Esophagus muscularis mucosa (tissue), 4 donors: ENCODE measurements around the gene IRGQ. TPM values are rescaled to one million over a fixed set of nuclear protein-coding genes. Genes with fewer than 3 reads are reported as not detected.

Source experiments
- DNase-seq: peaks from one replicate; pipeline ENCODE4 v3.0.0-alpha.2; 2017; ENCODE audit errors: extremely low spot score
- H3K27ac ChIP-seq, 4 donors: fragments of 200-600 bp; sonication (generic); replicated peaks in 1 of 4; 1 replicate in 3 of 4; 2 replicates in 1 of 4; pipeline ENCODE4 v1.5.1; 2016 to 2019; ENCODE audit warnings: mild to moderate bottlenecking in 1 of 4
- H3K27me3 ChIP-seq, 4 donors: fragments of 200-600 bp; sonication (generic); one replicate each; pipeline versions ENCODE4 v1.5.1 to v1.6.0; 2016 to 2019
- H3K36me3 ChIP-seq, 4 donors: fragments of 200-600 bp; sonication (generic); one replicate each; pipeline ENCODE4 v1.5.1; 2016 to 2019
- H3K4me1 ChIP-seq, 4 donors: fragments of 200-600 bp; sonication (generic); one replicate each; pipeline ENCODE4 v1.5.1; 2016 to 2019
- H3K4me3 ChIP-seq, 4 donors: fragments of 200-600 bp; sonication (generic); 1 replicate in 2 of 4; 2 replicates in 2 of 4; pipeline ENCODE4 v1.5.1; 2016 to 2019; ENCODE audit warnings: mild to moderate bottlenecking in 4 of 4, moderate library complexity in 1 of 4
- H3K9me3 ChIP-seq, 4 donors: fragments of 200-600 bp; sonication (generic); 1 replicate in 3 of 4; 2 replicates in 1 of 4; pipeline ENCODE4 v1.5.1; 2016 to 2019
- EP300 ChIP-seq: sonication (generic); formaldehyde crosslinking; IDR thresholded peaks from one replicate; pipeline ENCODE4 v1.6.1; 2017; ENCODE audit warnings: antibody characterized with exemption
- POLR2A ChIP-seq: fragments of 450-650 bp; IDR thresholded peaks from one replicate; pipeline ENCODE4 v1.6.1; 2017; ENCODE audit warnings: antibody characterized with exemption, moderate library complexity, mild to moderate bottlenecking, low read depth
- POLR2AphosphoS5 ChIP-seq, 2 donors: sonication (generic); formaldehyde crosslinking; IDR thresholded peaks; one replicate each; pipeline ENCODE4 v1.6.1; 2017; ENCODE audit warnings: antibody characterized with exemption in 2 of 2
- WGBS: methylation state at CpG from one replicate; pipeline ENCODE4 v1.1.5; 2018; 5-methylcytosine and 5-hydroxymethylcytosine counted together
- intact Hi-C: fragments of 100-400 bp; cut with DNase I; formaldehyde crosslinking; loops from one replicate; pipeline ENCODE4 v1.15.1; 2023
- total RNA-seq, 4 donors: library from RNA; depleted of rRNA; stranded (reverse); fragments of >200 nt; gene quantifications; one replicate each; pipeline versions ENCODE4 v1.1.0 to v1.2.1, GENCODE V29; 2016
- TF ChIP-seq, protein P1 (sequence below), 3 experiments: fragments of 200-600 bp in 2 of 3; fragments of 450-650 bp in 1 of 3; sonication (generic) in 2 of 3; IDR thresholded peaks; one replicate each; pipeline ENCODE4 v1.5.1; 2017 to 2019; ENCODE audit warnings: antibody characterized with exemption in 3 of 3, mild to moderate bottlenecking in 2 of 3, moderate library complexity in 1 of 3

Gene IRGQ
- total RNA-seq, 4 donors from 2014 or later, result 20.3 to 36.0 (median 28.6) TPM

DNA sequence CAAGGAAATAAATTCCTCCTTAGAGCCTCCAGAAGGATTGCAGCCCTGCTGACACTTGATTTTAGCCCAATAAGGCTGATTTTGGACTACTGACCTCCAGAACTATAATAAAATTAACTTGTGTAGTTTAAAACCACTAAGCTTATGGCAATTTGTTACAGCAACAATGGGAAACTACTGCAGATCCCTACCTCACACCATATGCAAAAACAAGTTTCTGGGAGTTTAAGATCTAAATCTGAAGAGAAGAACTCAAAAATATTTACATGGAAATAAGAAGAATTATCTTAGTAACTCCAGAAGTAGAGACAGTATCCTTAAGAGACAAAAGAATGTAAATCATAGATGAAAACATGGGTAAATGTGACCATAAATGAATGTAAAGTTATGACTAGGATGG is 57.0 kb downstream of the IRGQ start:
- TF ChIP-seq POLR2AphosphoS5 (IDR thresholded peaks at IDR 0.05), result no peak
- no peak for TF ChIP-seq EP300
- TF ChIP-seq, protein P1, sequence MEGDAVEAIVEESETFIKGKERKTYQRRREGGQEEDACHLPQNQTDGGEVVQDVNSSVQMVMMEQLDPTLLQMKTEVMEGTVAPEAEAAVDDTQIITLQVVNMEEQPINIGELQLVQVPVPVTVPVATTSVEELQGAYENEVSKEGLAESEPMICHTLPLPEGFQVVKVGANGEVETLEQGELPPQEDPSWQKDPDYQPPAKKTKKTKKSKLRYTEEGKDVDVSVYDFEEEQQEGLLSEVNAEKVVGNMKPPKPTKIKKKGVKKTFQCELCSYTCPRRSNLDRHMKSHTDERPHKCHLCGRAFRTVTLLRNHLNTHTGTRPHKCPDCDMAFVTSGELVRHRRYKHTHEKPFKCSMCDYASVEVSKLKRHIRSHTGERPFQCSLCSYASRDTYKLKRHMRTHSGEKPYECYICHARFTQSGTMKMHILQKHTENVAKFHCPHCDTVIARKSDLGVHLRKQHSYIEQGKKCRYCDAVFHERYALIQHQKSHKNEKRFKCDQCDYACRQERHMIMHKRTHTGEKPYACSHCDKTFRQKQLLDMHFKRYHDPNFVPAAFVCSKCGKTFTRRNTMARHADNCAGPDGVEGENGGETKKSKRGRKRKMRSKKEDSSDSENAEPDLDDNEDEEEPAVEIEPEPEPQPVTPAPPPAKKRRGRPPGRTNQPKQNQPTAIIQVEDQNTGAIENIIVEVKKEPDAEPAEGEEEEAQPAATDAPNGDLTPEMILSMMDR (IDR thresholded peaks at IDR 0.05), result no peak
- TF ChIP-seq POLR2A, result no peak
- no peak for DNase-seq
- Histone ChIP-seq H3K9me3 (peaks cover 0 to 9% (median 4%) of the 10 kb centered on the region in 4 donors), H3K4me1 (peaks cover 16 to 21% (median 18%) of the 10 kb centered on the region in 4 donors), H3K4me3 (no peak overlapping the region), H3K27me3 (no peaks in the 10 kb centered on the region), H3K36me3 (peaks cover 33 to 72% (median 58%) of the 10 kb centered on the region in 4 donors), H3K27ac (no peak overlapping the region)
- intact Hi-C loops, result loop anchor here (5.0 kb wide), 3 partner anchors 38 to 113 kb away; partner anchors contain the start of genes IRGQ, PINLYP, XRCC1 and ZNF576

DNA sequence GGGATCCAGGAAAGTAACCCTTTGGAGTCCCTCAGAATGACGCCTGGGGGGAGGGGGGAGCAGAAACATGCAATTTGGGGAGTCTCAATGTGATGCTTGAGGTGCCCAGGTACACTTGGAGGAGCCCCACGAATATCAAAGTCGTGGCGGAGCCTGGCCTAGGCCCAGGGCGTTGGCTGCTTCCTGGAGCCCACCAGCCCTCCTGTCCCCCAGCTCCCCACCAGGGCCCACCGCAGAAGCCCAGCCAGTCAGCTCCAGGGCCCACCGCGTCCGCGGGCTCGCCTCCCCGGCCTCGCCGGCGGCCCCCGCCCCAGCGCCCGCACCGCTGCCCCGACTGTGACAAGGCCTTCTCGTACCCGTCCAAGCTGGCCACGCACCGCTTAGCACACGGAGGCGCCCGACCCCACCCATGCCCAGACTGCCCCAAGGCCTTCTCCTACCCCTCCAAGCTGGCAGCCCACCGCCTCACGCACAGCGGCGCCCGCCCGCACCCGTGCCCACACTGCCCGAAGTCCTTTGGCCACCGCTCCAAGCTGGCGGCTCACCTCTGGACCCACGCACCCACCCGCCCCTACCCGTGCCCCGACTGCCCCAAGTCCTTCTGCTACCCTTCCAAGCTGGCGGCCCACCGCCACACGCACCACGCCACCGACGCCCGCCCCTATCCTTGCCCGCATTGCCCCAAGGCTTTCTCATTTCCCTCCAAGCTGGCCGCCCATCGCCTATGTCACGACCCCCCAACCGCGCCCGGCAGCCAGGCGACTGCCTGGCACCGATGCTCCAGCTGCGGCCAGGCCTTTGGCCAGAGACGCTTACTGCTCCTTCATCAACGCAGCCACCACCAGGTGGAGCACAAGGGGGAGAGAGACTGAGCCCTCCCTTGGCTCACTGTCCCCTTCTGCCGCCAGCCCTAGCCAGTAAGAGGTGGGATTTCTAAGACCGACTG is 60.8 kb downstream of the IRGQ start:
- Histone ChIP-seq H3K9me3 (peaks cover 0 to 9% (median 4%) of the 10 kb centered on the region in 4 donors), H3K27ac (peak overlapping the region; percentile 88 to 94 (median 92)), H3K4me1 (peaks cover 26 to 40% (median 38%) of the 10 kb centered on the region in 4 donors), H3K27me3 (no peaks in the 10 kb centered on the region), H3K36me3 (peaks cover 10 to 33% (median 22%) of the 10 kb centered on the region in 4 donors), H3K4me3 (peak overlapping the region; percentile 51 to 75 (median 62))
- TF ChIP-seq POLR2A, result no peak
- no peak for TF ChIP-seq EP300
- TF ChIP-seq, protein P1 (IDR thresholded peaks at IDR 0.05), result peak; percentile 55 to 70 (median 70)
- TF ChIP-seq POLR2AphosphoS5 (IDR thresholded peaks at IDR 0.05), result peak; percentile 39 to 59
- intact Hi-C loops, result loop anchor here (5.0 kb wide), 3 partner anchors 42 to 117 kb away; partner anchors contain the start of genes IRGQ, PINLYP, XRCC1 and ZNF576
- WGBS, result 46% methylated on average over 31 of the region's 62 CpGs
- DNase-seq, result no peak

Other genes starting within 250 kb of the IRGQ start
- 1 to 10 TPM in 1 of 4 donors, under 1 TPM in 3; 0.42 to 4.3 (median 0.74) TPM for gene CD177, start 242.4 kb downstream of the IRGQ start, total RNA-seq
- not detected for gene TEX101, start 181.2 kb downstream of the IRGQ start, total RNA-seq
- 1 to 10 TPM in 1 of 4 donors, under 1 TPM in 3; 0.42 to 1.4 (median 0.84) TPM for gene LYPD3, start 130.5 kb downstream of the IRGQ start, total RNA-seq
- gene PHLDB3, start 91.4 kb downstream of the IRGQ start, total RNA-seq, result 10 to 100 TPM; 10.3 to 16.2 (median 12.6) TPM
- 10 to 100 TPM; 48.2 to 63.2 (median 55.9) TPM for gene ETHE1, start 68.9 kb downstream of the IRGQ start, total RNA-seq
- gene ZNF575, start 62.9 kb downstream of the IRGQ start, total RNA-seq, result under 1 TPM; 0.66 to 0.97 (median 0.82) TPM
- gene XRCC1, start 20.6 kb downstream of the IRGQ start, total RNA-seq, result 10 to 100 TPM; 21.2 to 27.2 (median 24.4) TPM
- gene PINLYP, start 20.3 kb downstream of the IRGQ start, total RNA-seq, result 1 to 10 TPM; 3.3 to 6.2 (median 4.9) TPM
- 10 to 100 TPM in 3 of 4 donors, 1 to 10 TPM in 1; 10.0 to 18.6 (median 16.6) TPM for gene ZNF576, start 461 bp upstream of the IRGQ start, total RNA-seq
- gene SRRM5, start 16.0 kb upstream of the IRGQ start, total RNA-seq, result under 1 TPM; 0.13 to 0.42 (median 0.25) TPM
- gene ZNF428, start 23.5 kb upstream of the IRGQ start, total RNA-seq, result 10 to 100 TPM; 33.2 to 61.3 (median 47.8) TPM
- gene CADM4, start 43.7 kb upstream of the IRGQ start, total RNA-seq, result 10 to 100 TPM; 31.6 to 67.9 (median 46.9) TPM
- gene PLAUR, start 74.0 kb upstream of the IRGQ start, total RNA-seq, result 10 to 100 TPM in 3 of 4 donors, 1 to 10 TPM in 1; 7.5 to 45.7 (median 18.4) TPM
- not detected for gene IRGC, start 119.9 kb upstream of the IRGQ start, total RNA-seq
- gene SMG9, start 158.8 kb upstream of the IRGQ start, total RNA-seq, result 10 to 100 TPM in 3 of 4 donors, 1 to 10 TPM in 1; 7.5 to 25.6 (median 22.3) TPM
- gene KCNN4, start 184.8 kb upstream of the IRGQ start, total RNA-seq, result 1 to 10 TPM; 1.7 to 6.7 (median 1.9) TPM
- 10 to 100 TPM in 1 of 4 donors, 1 to 10 TPM in 3; 2.8 to 12.0 (median 8.2) TPM for gene LYPD5, start 206.3 kb upstream of the IRGQ start, total RNA-seq
- 10 to 100 TPM in 1 of 4 donors, 1 to 10 TPM in 3; 6.4 to 11.5 (median 7.5) TPM for gene ZNF283, start 231.2 kb upstream of the IRGQ start, total RNA-seq